Fibroblast of lung (primary cell): Measurements from ENCODE around the gene KRAS.

ENCODE experiments used
- EZH2 ChIP-seq: IDR thresholded peaks from 2 replicates; pipeline ENCODE4 v1.5.1; 2012; ENCODE audit warnings: low read length, control low read depth, mild to moderate bottlenecking; ENCODE audit errors: missing control alignments
- TF ChIP-seq, protein P1 (sequence below), 2 donors: IDR thresholded peaks in 1 of 2; conservative IDR thresholded peaks in 1 of 2; 1 replicate in 1 of 2; 2 replicates in 1 of 2; pipeline ENCODE4 v1.5.1; 2011 to 2012; ENCODE audit warnings: low read length in 2 of 2, control low read depth in 1 of 2, inconsistent platforms in 1 of 2, low read depth in 1 of 2, mild to moderate bottlenecking in 1 of 2

DNA sequence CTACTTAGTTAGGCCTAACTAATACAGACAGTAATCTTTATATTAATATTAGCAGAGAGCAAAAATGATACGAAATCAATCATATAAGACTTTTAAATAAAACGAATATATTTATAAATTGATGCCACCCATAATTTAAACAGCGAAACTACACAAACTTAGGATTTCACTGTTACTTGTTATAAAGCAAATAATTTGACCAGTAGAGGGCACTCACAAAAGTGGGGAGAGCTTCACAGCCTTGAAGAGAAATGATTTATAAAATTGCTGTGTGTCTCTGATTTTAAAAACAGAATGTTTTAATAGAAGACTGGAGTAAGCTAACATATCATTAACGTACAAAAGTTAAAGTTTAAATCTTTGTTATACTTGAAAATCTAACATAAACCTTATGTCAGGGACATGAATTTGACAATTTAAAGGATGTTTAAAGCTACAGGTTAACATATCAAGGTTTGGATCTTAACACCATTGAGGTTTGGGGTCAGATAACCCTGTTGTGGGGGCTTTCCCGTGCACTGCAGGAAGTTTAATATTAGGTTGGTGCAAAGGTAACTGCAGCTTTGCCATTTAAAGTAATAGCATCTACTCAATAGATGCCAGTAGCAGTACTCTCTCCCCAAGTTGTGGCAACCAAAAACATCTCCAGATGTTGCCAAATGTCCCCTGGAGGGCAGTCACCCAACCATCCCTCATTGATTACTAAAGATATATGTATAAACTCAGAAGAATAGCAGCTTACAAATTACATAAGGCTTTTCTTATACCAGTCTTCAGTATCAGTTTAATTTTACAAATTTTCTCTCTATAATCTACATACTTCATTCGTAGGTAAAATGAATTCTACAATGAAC lies 9.3 kb downstream of the KRAS start:
- TF ChIP-seq, protein P1, sequence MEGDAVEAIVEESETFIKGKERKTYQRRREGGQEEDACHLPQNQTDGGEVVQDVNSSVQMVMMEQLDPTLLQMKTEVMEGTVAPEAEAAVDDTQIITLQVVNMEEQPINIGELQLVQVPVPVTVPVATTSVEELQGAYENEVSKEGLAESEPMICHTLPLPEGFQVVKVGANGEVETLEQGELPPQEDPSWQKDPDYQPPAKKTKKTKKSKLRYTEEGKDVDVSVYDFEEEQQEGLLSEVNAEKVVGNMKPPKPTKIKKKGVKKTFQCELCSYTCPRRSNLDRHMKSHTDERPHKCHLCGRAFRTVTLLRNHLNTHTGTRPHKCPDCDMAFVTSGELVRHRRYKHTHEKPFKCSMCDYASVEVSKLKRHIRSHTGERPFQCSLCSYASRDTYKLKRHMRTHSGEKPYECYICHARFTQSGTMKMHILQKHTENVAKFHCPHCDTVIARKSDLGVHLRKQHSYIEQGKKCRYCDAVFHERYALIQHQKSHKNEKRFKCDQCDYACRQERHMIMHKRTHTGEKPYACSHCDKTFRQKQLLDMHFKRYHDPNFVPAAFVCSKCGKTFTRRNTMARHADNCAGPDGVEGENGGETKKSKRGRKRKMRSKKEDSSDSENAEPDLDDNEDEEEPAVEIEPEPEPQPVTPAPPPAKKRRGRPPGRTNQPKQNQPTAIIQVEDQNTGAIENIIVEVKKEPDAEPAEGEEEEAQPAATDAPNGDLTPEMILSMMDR (conservative IDR thresholded peaks at IDR 0.05 in 1 of 2, IDR thresholded peaks at IDR 0.05 in 1 of 2; ENCODE audit: low read depth in 1 of 2, low read length in 2 of 2), result peak; percentile 47 to 65
- TF ChIP-seq EZH2, result no peak
